Germinal center (tissue), 1 donor: ENCODE data around the gene SIAH2.

Source experiments
- DNase-seq: peaks from one replicate; pipeline ENCODE4 v3.0.0; 2012; ENCODE audit warnings: mixed read lengths, low spot score

The SIAH2 gene

DNA sequence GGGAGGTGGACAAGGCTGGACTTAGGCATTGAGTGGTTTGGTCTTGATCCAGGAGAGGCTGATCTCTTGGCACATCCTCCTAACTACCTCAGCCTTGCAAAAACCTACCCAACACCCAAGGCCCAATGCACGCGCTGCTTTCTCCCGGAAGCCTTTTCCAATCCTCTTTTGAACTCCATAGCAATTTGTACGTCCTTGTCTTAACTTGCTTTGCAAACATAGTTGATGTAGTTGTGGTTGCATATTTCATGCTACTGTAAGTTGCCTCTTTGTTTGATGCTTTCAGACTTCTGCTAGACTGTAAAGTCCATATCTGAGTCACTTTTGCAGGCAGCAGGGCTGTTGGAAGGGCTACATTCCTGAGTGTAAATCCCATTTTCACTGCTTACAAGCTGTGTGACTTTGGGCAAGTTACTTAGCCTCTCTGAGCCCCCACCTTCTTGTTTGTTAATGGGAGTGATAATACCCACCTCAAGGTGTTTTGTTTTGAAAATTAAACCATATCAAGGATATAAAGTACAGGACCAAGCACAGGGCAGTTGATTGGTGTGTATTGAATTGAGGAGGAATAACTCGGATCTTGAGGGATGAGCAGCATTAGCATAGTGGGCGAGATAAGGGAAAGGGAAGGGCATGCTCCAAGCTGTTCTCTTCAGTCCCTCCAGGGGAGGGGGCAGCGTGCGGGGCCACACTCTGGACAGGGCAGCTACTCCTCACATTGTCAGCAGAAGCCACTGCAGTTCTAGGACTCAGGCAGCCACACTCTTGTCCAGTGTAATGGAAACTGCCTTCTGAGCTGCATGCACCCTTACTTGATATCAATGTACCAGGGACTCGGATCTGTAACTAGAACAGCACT is 28.8 kb downstream of the SIAH2 start:
- no peak for DNase-seq

DNA sequence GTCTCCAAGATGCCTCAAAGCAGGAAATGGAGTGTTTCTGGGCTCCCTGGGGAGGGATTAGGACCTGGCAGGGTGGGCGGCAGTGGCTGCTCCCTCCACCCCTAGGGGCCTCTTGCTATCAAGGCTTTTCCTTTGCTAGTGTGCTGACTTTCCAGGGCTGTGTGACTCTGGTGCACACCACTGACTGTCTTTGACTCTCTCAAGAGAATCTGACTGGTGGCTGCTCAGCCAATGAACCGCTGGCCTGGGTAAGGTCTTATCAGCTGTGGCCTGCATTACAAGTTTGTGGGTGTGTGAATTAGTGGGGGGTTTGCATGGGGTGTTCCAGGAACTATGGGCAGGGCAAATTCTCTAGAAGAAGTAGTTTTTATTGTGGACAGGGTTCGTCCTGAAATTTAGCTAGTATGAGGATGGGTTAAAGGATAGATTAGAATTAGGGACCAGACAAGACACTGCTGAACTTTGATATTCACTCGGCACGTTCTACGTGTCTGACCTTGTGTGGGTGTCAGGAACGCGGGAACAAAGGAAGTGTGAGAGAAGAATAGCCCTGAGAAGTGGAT is 29.5 kb downstream of the SIAH2 start:
- no peak for DNase-seq

- DNase-seq = no peak
Observed at GRCh38 chr3:150729682-150730360, 33.1 kb downstream of the SIAH2 start.

GRCh38 chr3:150727653-150728502 is 35.1 kb downstream of the SIAH2 start:
- no peak for DNase-seq

GRCh38 chr3:150725548-150725947 is 37.4 kb downstream of the SIAH2 start:
- DNase-seq = no peak

DNA sequence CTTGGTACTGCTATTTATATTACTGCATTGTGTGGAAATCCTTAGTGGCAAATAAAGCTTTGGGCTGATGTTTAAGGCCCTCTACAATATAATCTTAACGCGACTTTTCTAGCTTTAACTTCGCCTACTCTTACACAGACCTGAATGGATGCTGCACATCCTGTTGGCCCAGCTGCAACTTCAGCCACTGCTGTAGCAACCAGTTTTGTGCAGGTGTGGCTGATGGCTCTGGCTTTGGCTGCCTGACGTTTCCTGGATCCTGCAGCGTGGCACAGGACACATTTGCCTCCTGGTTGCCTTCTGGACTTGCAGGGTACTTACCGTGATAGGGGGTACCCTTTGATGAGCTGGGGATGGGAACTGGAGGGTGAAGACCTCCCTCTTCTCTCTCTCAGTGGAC is 39.0 kb downstream of the SIAH2 start:
- no peak for DNase-seq

DNA sequence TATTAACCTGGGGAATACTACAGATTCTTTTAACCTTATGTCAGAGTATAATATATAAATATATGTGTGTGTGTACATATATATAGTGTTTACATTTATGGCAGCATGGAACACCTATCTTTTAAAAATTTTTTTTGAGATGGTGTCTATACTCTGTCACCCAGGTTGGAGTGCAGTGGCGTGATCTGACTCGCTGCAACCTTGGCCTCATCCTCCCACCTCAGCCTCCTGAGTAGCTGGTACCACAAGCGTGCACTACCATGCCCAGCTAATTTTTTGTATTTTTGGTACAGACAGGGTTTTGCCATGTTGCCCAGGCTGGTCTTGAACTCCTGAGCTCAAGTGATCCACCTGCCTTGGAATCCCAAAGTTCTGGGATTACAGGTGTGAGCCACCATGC is 40.7 kb downstream of the SIAH2 start:
- no peak for DNase-seq

DNA sequence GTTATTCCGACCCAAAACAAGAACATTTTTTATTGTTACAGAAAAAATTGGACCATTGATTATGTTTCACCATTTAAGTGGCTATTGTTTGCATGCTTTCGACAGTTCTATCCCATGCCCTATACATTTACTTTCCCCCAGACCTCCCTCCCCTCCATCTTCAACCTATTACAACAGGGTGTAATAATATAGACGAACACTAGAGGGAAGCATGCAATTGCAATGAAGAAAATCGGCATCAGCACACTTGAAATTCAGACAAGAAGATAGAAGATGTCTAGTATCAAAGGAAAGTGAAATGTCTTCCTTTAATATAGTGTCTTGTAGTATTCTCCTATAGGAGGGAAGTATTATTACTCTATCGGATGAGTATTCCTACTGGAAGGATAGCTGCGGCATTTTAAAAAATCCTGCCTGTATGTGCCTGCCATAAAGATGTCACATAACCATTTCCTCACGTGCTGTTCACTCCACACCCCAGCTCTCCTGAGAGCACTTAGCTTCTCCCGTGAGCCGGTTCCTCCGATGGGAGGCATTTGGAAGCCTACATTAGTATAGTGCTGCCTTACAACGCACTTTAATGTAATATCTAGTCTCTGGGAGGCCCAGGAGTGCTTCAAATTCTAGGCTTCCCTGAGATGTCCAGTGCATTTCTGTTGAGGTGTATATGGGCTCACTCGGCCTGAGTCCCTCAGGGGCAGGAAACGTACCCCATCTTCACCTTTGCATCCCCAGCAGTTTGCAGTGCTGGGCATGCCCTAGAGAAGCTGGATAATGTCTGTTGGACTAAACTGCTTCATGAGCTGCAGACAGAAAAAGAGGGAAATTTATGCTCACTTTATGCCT is 41.5 kb downstream of the SIAH2 start:
- DNase-seq = peak; percentile 71

DNA sequence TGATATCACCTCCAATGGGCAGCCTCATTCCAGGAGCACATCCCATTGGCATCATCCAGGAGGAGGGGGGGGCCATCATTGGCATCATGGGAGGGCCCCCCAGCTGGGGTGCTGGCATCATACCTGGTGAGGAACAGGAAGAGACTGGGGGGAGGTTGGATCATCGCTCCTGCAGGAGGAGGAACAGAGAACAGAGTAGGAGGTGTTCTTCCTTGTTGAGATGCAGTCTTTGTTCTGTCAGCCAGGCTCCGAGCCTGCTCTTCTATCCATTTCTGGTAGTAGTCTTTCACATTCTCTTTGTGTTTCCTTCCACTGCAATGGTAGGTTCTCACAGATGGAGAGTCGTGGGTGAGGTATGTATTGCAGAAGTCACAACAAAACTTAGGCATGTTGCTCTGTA is 42.5 kb downstream of the SIAH2 start:
- DNase-seq = no peak

DNA sequence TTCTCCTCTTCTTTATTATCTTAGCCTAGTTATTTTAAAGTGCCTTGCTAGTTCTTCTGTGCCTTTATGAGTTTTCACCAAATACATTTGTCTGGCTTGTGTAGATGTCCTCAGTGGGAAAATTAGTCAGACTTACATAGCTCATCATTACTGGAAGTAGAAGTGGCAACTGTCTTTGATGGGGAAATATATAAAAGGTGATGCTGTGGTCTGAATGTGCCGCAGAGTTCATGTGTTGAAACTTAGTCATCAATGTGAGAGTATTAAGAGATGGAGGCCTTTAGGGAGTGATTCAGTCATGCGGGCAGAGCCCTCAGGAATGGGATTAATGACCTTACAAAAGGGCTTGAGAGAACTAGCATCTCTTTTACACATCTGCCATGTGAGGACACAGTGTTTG is 52.9 kb downstream of the SIAH2 start:
- no peak for DNase-seq

DNA sequence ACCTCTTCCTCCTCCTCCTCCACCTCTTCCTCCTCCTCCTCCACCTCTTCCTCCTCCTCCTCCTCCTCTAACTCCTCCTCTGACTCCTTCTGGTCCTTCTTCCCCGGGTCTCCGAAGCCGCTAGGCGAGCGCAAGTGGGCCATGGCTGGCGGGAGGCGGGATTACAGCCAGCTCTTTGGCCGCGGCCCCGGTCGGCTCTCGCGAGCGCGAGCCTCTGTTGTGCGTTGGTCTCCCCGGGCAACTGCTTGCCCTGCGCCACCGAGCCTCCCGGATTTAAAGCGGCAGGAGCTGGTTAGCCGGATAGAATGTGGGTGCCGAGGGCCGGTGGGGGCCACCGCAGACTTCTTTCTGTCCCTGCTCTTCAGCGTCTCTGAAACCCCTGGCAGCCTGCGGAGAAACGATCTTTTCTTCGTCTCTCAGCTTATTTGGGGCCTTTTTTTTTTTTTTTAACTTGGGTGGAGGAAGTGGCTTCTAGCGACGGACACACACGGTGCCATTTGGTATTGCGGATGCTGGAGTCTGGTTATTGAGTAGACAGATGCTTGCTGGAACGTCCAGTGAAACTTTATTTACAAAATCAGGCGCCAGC is 59.1 kb downstream of the SIAH2 start, which contains the start of gene ERICH6:
Gene ERICH6 (minus strand): TSS at position 165 of the 589 bp plus-strand sequence. CDS start 22 bp downstream, at position 143.
- peak; percentile 89 for DNase-seq

GRCh38 chr3:150703299-150703755 is 59.6 kb downstream of the SIAH2 start:
- peak; percentile 41 for DNase-seq

- DNase-seq = no peak
Observed at GRCh38 chr3:150699068-150699639, 63.8 kb downstream of the SIAH2 start.

- no peak for DNase-seq
Observed at GRCh38 chr3:150697646-150698045, 65.3 kb downstream of the SIAH2 start.

- no peak for DNase-seq
Observed at GRCh38 chr3:150691414-150692040, 71.4 kb downstream of the SIAH2 start.
